PC-9 (cell line): ENCODE data around the gene ERAP2. TPM values are rescaled to one million over a fixed set of nuclear protein-coding genes. Genes with fewer than 3 reads are reported as not detected.

Experiments used
- BruUV-seq: library from RNA; stranded (reverse); fragments of 400-500 nt; replicated peaks from 2 replicates; lab custom pipeline; 2021; lab: Mats Ljungman, UMichigan
- CTCF ChIA-PET: fragments of 300-600 bp; sonication (Branson Sonifier 250); formaldehyde crosslinking; loops from one replicate; lab custom pipeline; 2022; ENCODE audit warnings: antibody characterized with exemption; lab: Charles Lee
- POLR2A ChIA-PET: fragments of 300-600 bp; sonication (Branson Sonifier 250); formaldehyde crosslinking; loops from one replicate; lab custom pipeline; 2022; ENCODE audit warnings: antibody characterized with exemption; ENCODE audit not compliant: unreplicated experiment; lab: Charles Lee
- DNase-seq, 2 experiments: peaks; one replicate each; pipeline versions ENCODE4 v3.0.0 to v3.0.0-alpha.2; 2015 to 2022; ENCODE audit warnings: mixed read lengths in 1 of 2
- H2AFZ ChIP-seq: fragments of 200-600 bp; sonication (generic); 2 replicates; pipeline ENCODE4 v1.8.1; 2017; ENCODE audit warnings: antibody characterized with exemption
- H3F3A ChIP-seq: fragments of 200-600 bp; sonication (generic); 2 replicates; pipeline ENCODE4 v1.8.1; 2017; ENCODE audit warnings: antibody characterized with exemption, mild to moderate bottlenecking, low read depth; ENCODE audit not compliant: insufficient read depth
- H3K27ac ChIP-seq: fragments of 200-600 bp; sonication (generic); 2 replicates; pipeline ENCODE4 v1.6.1; 2016; ENCODE audit warnings: mixed run types
- H3K27me3 ChIP-seq: fragments of 200-600 bp; sonication (generic); 2 replicates; pipeline ENCODE4 v1.6.1; 2016; ENCODE audit warnings: low read depth, mixed run types; ENCODE audit not compliant: insufficient read depth
- H3K36me3 ChIP-seq: fragments of 200-600 bp; sonication (generic); 2 replicates; pipeline ENCODE4 v1.6.1; 2016; ENCODE audit warnings: low read depth, mixed run types
- H3K4me1 ChIP-seq: fragments of 200-600 bp; sonication (generic); replicated peaks from 2 replicates; pipeline ENCODE4 v1.6.1; 2016; ENCODE audit warnings: mixed run types; ENCODE audit not compliant: insufficient read depth
- H3K4me2 ChIP-seq: fragments of 200-600 bp; sonication (generic); 2 replicates; pipeline ENCODE4 v1.6.1; 2017; ENCODE audit warnings: mixed run types
- H3K4me3 ChIP-seq: fragments of 200-600 bp; sonication (generic); 2 replicates; pipeline ENCODE4 v1.6.1; 2016; ENCODE audit warnings: mixed run types
- H3K79me2 ChIP-seq: fragments of 200-600 bp; sonication (generic); 2 replicates; pipeline ENCODE4 v1.6.1; 2017; ENCODE audit warnings: low read depth, mixed run types
- H3K9me2 ChIP-seq: fragments of 200-600 bp; sonication (generic); 2 replicates; pipeline ENCODE4 v1.8.1; 2017; ENCODE audit warnings: mild to moderate bottlenecking; ENCODE audit not compliant: insufficient read depth
- H3K9me3 ChIP-seq: fragments of 200-600 bp; sonication (generic); 2 replicates; pipeline ENCODE4 v1.8.1; 2016; ENCODE audit warnings: low read depth; ENCODE audit not compliant: insufficient read depth
- H4K20me1 ChIP-seq: fragments of 200-600 bp; sonication (generic); 2 replicates; pipeline ENCODE4 v1.8.1; 2017; ENCODE audit not compliant: insufficient read depth
- EZH2 ChIP-seq: fragments of 200-600 bp; sonication (generic); IDR thresholded peaks from 2 replicates; pipeline ENCODE4 v1.8.0; 2017; ENCODE audit warnings: antibody characterized with exemption, low read depth
- intact Hi-C: fragments of 100-400 bp; cut with micrococcal nuclease; formaldehyde crosslinking; loops from one replicate; pipeline ENCODE4 v1.10.0; 2022; ENCODE audit not compliant: unreplicated experiment
- total RNA-seq: library from RNA; stranded (reverse); gene quantifications from 2 replicates; pipeline ENCODE4 v1.2.3, GENCODE V29; 2021
- TF ChIP-seq, protein P1 (sequence below): fragments of 200-600 bp; sonication (generic); conservative IDR thresholded peaks from 2 replicates; pipeline ENCODE4 v1.6.1; 2017; ENCODE audit warnings: mixed run types, antibody characterized with exemption, mild to moderate bottlenecking, moderate library complexity

Gene ERAP2
- total RNA-seq, 1 experiment from 2014 or later = 48.2 TPM

DNA sequence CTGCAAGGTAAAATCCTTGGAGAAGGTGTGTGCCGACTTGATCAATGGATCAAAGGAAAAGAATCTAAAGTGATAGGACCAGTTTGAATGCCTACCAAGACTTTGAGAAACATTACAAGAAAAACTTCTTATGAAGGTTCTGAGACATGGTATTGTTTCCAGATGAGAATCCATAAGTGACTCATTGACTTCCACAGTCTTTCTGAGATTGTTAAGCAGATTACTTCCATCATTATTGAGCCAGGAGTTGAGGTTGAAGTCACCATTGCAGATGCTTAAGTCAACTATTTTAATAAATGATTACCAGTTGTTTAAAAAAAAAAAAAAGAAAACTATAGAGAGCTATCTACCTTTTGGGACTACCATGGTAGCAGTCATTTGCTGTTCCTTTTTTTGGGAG is 66.6 kb downstream of the ERAP2 start:
- intact Hi-C loops = no loop called here
- H3K9me3 ChIP-seq = no peaks in the 10 kb centered on the region
- H3K27me3 ChIP-seq = no peaks in the 10 kb centered on the region
- CTCF ChIA-PET = no interaction called here
- no peaks in the 10 kb centered on the region for H3F3A ChIP-seq
- H3K9me2 ChIP-seq = no peaks in the 10 kb centered on the region
- TF ChIP-seq, protein P1, sequence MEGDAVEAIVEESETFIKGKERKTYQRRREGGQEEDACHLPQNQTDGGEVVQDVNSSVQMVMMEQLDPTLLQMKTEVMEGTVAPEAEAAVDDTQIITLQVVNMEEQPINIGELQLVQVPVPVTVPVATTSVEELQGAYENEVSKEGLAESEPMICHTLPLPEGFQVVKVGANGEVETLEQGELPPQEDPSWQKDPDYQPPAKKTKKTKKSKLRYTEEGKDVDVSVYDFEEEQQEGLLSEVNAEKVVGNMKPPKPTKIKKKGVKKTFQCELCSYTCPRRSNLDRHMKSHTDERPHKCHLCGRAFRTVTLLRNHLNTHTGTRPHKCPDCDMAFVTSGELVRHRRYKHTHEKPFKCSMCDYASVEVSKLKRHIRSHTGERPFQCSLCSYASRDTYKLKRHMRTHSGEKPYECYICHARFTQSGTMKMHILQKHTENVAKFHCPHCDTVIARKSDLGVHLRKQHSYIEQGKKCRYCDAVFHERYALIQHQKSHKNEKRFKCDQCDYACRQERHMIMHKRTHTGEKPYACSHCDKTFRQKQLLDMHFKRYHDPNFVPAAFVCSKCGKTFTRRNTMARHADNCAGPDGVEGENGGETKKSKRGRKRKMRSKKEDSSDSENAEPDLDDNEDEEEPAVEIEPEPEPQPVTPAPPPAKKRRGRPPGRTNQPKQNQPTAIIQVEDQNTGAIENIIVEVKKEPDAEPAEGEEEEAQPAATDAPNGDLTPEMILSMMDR = no peak
- no peak for TF ChIP-seq EZH2
- H3K27ac ChIP-seq = no peak overlapping the region
- H3K4me3 ChIP-seq = no peak overlapping the region
- peaks cover 5% of the 10 kb centered on the region for H3K4me1 ChIP-seq
- H4K20me1 ChIP-seq = 0 out of 2 replicates have a peak, but pooled peaks cover 1% of the 10 kb centered on the region
- no peaks in the 10 kb centered on the region for H3K36me3 ChIP-seq
- no TSS peak for BruUV-seq
- no peak for DNase-seq
- POLR2A ChIA-PET = no interaction called here
- no peak overlapping the region for H3K4me2 ChIP-seq
- peaks cover 42% of the 10 kb centered on the region for H3K79me2 ChIP-seq
- no peak overlapping the region for H2AFZ ChIP-seq

DNA sequence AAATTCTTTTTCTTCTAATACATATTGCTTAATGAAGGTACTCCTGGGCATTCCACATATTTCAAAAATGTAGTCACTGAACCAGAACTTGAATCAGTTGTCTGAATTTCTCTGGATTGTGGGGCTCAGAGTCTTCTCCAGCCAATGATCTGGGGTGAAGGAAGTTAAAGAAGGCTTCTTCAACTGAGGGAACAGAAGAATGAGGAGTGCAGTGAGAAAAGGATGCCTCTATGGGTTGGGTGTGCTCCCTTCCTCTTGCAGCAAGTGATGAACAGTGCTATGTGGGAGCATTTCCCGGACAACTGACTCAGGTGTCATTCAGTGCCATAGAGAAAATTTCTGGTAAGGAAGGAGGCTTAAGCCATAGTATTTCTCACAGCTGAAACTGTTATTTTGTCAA is 67.5 kb downstream of the ERAP2 start:
- DNase-seq = no peak
- no peak for TF ChIP-seq EZH2
- TF ChIP-seq, protein P1 = no peak
- intact Hi-C loops = no loop called here
- Histone ChIP-seq H3K4me1 (no peaks in the 10 kb centered on the region), H4K20me1 (no peaks in the 10 kb centered on the region), H3K4me2 (no peak overlapping the region), H2AFZ (no peak overlapping the region), H3K27me3 (no peaks in the 10 kb centered on the region), H3K79me2 (peaks cover 40% of the 10 kb centered on the region), H3K9me3 (no peaks in the 10 kb centered on the region), H3K36me3 (no peaks in the 10 kb centered on the region), H3K9me2 (no peaks in the 10 kb centered on the region), H3K4me3 (no peak overlapping the region), H3K27ac (no peak overlapping the region), H3F3A (no peaks in the 10 kb centered on the region)
- POLR2A ChIA-PET = no interaction called here
- BruUV-seq = no TSS peak
- CTCF ChIA-PET = no interaction called here

DNA sequence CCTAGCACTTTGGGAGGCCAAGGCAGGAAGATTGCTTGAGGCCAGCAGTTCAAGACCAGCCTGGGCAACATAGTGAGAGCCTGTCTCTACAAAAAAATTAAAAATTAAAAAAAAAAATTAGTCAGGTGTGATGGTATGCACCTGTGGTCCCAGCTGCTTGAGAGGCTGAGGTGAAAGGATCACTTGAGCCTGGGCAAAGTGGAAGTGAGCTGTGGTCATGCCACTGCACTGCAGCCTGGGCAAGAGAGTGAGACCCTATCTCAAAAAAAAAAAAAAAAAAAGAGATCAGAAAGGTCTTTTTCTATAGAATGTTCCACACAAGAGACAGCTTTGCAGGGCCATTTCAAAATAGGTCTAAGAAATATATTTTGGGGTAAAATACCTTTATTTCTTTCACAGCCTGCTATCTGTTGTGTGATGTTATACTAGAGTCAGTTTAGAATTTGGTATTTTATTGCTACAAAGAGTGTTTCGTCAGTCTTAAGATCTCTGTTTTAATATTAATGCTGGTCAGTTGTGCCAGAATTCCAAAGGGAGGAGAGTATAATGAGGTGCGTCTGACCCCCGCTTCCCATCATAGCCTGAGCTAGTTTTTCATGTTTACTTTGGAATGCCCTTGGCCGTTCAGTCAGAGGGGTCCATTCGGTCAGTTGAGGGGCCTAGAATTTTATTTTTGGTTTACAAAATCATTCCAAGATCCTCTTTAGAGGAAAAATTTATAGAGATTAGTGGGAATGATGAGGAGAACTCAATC is 69.0 kb downstream of the ERAP2 start:
- TF ChIP-seq EZH2 = no peak
- TF ChIP-seq, protein P1 = no peak
- Histone ChIP-seq H3K27ac (no peak overlapping the region), H3K79me2 (peaks cover 26% of the 10 kb centered on the region), H3K9me3 (no peaks in the 10 kb centered on the region), H3K36me3 (no peaks in the 10 kb centered on the region), H3F3A (no peaks in the 10 kb centered on the region), H3K27me3 (no peaks in the 10 kb centered on the region), H3K9me2 (no peaks in the 10 kb centered on the region), H4K20me1 (no peaks in the 10 kb centered on the region), H3K4me1 (no peaks in the 10 kb centered on the region), H3K4me2 (no peak overlapping the region), H3K4me3 (no peak overlapping the region), H2AFZ (no peak overlapping the region)
- BruUV-seq = no TSS peak
- intact Hi-C loops = no loop called here
- ChIA-PET CTCF (interaction anchor here (0.6 kb wide), 1 partner anchor 182 kb away, joined by 6 read pairs; no protein-coding TSS in a partner anchor), POLR2A (no interaction called here)
- no peak for DNase-seq
